ENCODE results near the gene ANKS1B. TPM values are rescaled to one million over a fixed set of nuclear protein-coding genes. Genes with fewer than 3 reads are reported as not detected.

ANKS1B gene
- total RNA-seq, 1 donor from 2014 or later = 8.2 TPM

GRCh38 chr12:99024191-99024590, 960.5 kb downstream of the ANKS1B start:
- H3K4me1 ChIP-seq = no peaks in the 10 kb centered on the region
- H3K36me3 ChIP-seq = no peaks in the 10 kb centered on the region
- no peak for TF ChIP-seq CTCF (IDR thresholded peaks at IDR 0.05)
- no peak overlapping the region for H3K4me3 ChIP-seq
- no peak for DNase-seq (ENCODE audit: low spot score in 2 of 2)
- no peaks in the 10 kb centered on the region for H3K9me3 ChIP-seq
- intact Hi-C loops (cut with DNase I) = no loop called here
- H3K27me3 ChIP-seq = no peaks in the 10 kb centered on the region
- H3K27ac ChIP-seq = no peak overlapping the region

GRCh38 chr12:99020871-99021270, 963.9 kb downstream of the ANKS1B start:
- Histone ChIP-seq H3K4me1 (no peaks in the 10 kb centered on the region), H3K36me3 (no peaks in the 10 kb centered on the region), H3K4me3 (no peak overlapping the region), H3K9me3 (no peaks in the 10 kb centered on the region), H3K27me3 (no peaks in the 10 kb centered on the region), H3K27ac (no peak overlapping the region)
- DNase-seq (ENCODE audit: low spot score in 2 of 2) = no peak
- TF ChIP-seq CTCF (IDR thresholded peaks at IDR 0.05) = no peak
- intact Hi-C loops (cut with DNase I) = no loop called here

- intact Hi-C loops (cut with DNase I) = no loop called here
Measured at GRCh38 chr12:99019798-99020197, 964.9 kb downstream of the ANKS1B start.

GRCh38 chr12:99017971-99018370, 966.8 kb downstream of the ANKS1B start:
- Histone ChIP-seq H3K4me1 (no peaks in the 10 kb centered on the region), H3K36me3 (no peaks in the 10 kb centered on the region), H3K27me3 (no peaks in the 10 kb centered on the region), H3K9me3 (peaks cover 0 to 4% of the 10 kb centered on the region in 2 donors), H3K4me3 (no peak overlapping the region), H3K27ac (no peak overlapping the region)
- TF ChIP-seq CTCF (IDR thresholded peaks at IDR 0.05) = no peak
- intact Hi-C loops (cut with DNase I) = no loop called here
- no peak for DNase-seq (ENCODE audit: low spot score in 2 of 2)

More at GRCh38 chr12:99019798-99020197, 964.9 kb downstream of the ANKS1B start:
- H3K4me3 ChIP-seq = no peak overlapping the region
- TF ChIP-seq CTCF (IDR thresholded peaks at IDR 0.05) = no peak
- no peaks in the 10 kb centered on the region for H3K27me3 ChIP-seq
- H3K4me1 ChIP-seq = no peaks in the 10 kb centered on the region
- H3K9me3 ChIP-seq = peaks cover 0 to 3% of the 10 kb centered on the region in 2 donors
- DNase-seq (ENCODE audit: low spot score in 2 of 2) = no peak
- no peak overlapping the region for H3K27ac ChIP-seq
- H3K36me3 ChIP-seq = no peaks in the 10 kb centered on the region

GRCh38 chr12:99009654-99010296, 975.0 kb downstream of the ANKS1B start:
- Histone ChIP-seq H3K4me1 (no peaks in the 10 kb centered on the region), H3K4me3 (no peak overlapping the region), H3K27me3 (no peaks in the 10 kb centered on the region), H3K27ac (no peak overlapping the region), H3K9me3 (peaks cover 0 to 2% of the 10 kb centered on the region in 2 donors), H3K36me3 (no peaks in the 10 kb centered on the region)
- TF ChIP-seq CTCF (IDR thresholded peaks at IDR 0.05) = no peak
- intact Hi-C loops (cut with DNase I) = no loop called here
- DNase-seq (ENCODE audit: low spot score in 2 of 2) = no peak

- no peak for DNase-seq (ENCODE audit: low spot score in 2 of 2)
- Histone ChIP-seq H3K9me3 (no peaks in the 10 kb centered on the region), H3K27ac (no peak overlapping the region), H3K27me3 (no peaks in the 10 kb centered on the region), H3K4me1 (no peaks in the 10 kb centered on the region), H3K4me3 (no peak overlapping the region), H3K36me3 (no peaks in the 10 kb centered on the region)
- intact Hi-C loops (cut with DNase I) = no loop called here
- TF ChIP-seq CTCF (IDR thresholded peaks at IDR 0.05) = no peak
Measured at GRCh38 chr12:99005601-99006000, 979.1 kb downstream of the ANKS1B start.
